ENCODE results near the gene SIGLEC7.

GRCh38 chr19:51187395-51188226 lies 45.5 kb downstream of the SIGLEC7 start:
- TF ChIP-seq POLR2AphosphoS5 (IDR thresholded peaks at IDR 0.05; ENCODE audit: low read depth, low read length) (no peak), POLR2A (IDR thresholded peaks at IDR 0.05; ENCODE audit: low read depth, low read length) (no peak), TAF1 (IDR thresholded peaks at IDR 0.05; ENCODE audit: low read depth, low read length) (no peak), SPI1 (IDR thresholded peaks at IDR 0.05; ENCODE audit: low read depth, low read length) (no peak), POU2F2 (IDR thresholded peaks at IDR 0.05; ENCODE audit: low read depth, low read length) (no peak)
